ENCODE data around the gene LAMA3.

DNA sequence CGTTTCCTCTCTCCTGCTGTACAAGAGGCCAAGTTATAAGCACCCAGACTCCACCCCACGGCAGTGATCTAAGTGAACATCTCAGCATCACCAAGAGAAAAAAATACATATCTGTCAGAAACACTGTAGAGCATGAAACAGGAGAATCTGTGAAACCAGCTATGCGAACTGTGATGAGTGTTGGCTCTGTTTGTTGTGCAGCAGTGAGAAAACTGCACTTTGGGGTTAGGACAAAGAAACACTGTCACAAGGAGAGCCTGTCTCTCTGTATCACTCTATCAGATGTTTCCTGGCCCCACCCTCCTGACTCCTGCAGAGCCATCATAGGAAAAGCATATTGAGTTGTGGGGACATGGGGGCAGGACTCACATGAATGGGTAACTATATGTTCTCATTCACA lies 87.1 kb downstream of the LAMA3 start:
- TF ChIP-seq, protein P1, sequence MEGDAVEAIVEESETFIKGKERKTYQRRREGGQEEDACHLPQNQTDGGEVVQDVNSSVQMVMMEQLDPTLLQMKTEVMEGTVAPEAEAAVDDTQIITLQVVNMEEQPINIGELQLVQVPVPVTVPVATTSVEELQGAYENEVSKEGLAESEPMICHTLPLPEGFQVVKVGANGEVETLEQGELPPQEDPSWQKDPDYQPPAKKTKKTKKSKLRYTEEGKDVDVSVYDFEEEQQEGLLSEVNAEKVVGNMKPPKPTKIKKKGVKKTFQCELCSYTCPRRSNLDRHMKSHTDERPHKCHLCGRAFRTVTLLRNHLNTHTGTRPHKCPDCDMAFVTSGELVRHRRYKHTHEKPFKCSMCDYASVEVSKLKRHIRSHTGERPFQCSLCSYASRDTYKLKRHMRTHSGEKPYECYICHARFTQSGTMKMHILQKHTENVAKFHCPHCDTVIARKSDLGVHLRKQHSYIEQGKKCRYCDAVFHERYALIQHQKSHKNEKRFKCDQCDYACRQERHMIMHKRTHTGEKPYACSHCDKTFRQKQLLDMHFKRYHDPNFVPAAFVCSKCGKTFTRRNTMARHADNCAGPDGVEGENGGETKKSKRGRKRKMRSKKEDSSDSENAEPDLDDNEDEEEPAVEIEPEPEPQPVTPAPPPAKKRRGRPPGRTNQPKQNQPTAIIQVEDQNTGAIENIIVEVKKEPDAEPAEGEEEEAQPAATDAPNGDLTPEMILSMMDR (IDR thresholded peaks at IDR 0.05): no peak
- TF ChIP-seq POLR2AphosphoS5 (IDR thresholded peaks at IDR 0.05; ENCODE audit: low read depth, low read length) (no peak), TAF1 (IDR thresholded peaks at IDR 0.05; ENCODE audit: borderline replicate concordance, low read depth, low read length) (no peak), JUND (IDR thresholded peaks at IDR 0.05) (no peak), YY1 (IDR thresholded peaks at IDR 0.05; ENCODE audit: low read depth) (no peak), NRF1 (IDR thresholded peaks at IDR 0.05; ENCODE audit: low read depth, low read length) (no peak), RCOR1 (IDR thresholded peaks at IDR 0.05; ENCODE audit: low read length) (no peak), EZH2phosphoT487 (IDR thresholded peaks at IDR 0.05; ENCODE audit: borderline replicate concordance, low read depth) (no peak)
- TF ChIP-seq, protein P2, sequence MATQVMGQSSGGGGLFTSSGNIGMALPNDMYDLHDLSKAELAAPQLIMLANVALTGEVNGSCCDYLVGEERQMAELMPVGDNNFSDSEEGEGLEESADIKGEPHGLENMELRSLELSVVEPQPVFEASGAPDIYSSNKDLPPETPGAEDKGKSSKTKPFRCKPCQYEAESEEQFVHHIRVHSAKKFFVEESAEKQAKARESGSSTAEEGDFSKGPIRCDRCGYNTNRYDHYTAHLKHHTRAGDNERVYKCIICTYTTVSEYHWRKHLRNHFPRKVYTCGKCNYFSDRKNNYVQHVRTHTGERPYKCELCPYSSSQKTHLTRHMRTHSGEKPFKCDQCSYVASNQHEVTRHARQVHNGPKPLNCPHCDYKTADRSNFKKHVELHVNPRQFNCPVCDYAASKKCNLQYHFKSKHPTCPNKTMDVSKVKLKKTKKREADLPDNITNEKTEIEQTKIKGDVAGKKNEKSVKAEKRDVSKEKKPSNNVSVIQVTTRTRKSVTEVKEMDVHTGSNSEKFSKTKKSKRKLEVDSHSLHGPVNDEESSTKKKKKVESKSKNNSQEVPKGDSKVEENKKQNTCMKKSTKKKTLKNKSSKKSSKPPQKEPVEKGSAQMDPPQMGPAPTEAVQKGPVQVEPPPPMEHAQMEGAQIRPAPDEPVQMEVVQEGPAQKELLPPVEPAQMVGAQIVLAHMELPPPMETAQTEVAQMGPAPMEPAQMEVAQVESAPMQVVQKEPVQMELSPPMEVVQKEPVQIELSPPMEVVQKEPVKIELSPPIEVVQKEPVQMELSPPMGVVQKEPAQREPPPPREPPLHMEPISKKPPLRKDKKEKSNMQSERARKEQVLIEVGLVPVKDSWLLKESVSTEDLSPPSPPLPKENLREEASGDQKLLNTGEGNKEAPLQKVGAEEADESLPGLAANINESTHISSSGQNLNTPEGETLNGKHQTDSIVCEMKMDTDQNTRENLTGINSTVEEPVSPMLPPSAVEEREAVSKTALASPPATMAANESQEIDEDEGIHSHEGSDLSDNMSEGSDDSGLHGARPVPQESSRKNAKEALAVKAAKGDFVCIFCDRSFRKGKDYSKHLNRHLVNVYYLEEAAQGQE (IDR thresholded peaks at IDR 0.05; ENCODE audit: low read depth, low read length): no peak

Measured in SK-N-SH (cell line).